AG08395 (cell line): ENCODE measurements around the gene GNG7.
"Not testable (repeated sequence)": the region's sequence is repeated elsewhere in the genome, so short reads cannot be mapped to it uniquely, and the experiment has no call there.

Experiments
- DNase-seq: peaks from one replicate; pipeline ENCODE4 v3.0.0; 2012; ENCODE audit warnings: mixed read lengths, low spot score

GNG7 gene

DNA sequence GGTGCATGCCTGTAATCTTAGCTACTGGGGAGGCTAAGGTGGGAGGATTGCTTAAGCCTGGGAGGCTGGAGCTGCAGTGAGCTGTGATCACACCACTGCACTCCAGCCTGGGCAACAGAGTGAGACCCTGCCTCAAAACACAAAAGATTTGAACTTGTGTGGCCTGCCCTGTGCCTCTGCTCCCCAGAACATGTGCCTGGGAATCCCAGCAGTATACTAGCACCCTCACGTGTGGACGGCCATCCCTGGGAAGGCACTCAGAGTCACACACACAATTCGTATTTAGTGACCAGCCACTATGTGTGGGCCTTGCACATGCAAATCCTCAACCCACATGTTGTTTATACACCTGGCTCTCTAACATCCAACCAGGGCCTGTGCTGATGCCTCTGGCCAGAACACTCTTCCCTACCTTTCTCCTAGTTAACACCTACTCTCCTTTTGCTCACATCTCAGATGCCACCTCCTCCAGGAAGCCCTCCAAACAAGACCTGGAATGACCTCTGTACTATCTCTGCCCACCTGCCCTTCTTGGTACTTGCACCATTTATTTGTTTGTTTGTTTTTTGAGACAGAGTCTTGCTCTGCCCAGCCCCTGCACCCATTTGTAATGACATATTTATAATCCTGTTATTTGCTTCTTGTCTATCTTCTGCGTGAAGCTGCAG lies 218.9 kb downstream of the GNG7 start:
- no peak for DNase-seq

DNA sequence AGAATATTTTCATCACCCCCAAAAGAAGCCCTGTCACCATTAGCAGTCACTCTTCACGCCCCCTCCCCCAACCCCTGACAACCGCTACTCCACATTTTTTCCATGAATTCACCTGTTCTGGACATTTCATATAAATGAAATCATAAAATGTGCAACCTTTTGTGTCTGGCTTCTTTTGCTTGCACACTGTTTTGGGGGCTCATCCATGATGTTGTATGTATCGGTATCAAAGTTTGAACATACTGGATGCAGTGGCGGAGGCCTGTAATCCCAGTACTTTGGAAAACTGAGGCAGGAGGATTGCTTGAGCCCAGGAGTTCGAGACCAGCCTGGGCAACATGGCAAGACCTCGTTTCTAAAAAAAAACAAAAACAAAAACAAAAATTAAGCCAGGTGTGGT lies 219.4 kb downstream of the GNG7 start:
- no peak for DNase-seq

DNA sequence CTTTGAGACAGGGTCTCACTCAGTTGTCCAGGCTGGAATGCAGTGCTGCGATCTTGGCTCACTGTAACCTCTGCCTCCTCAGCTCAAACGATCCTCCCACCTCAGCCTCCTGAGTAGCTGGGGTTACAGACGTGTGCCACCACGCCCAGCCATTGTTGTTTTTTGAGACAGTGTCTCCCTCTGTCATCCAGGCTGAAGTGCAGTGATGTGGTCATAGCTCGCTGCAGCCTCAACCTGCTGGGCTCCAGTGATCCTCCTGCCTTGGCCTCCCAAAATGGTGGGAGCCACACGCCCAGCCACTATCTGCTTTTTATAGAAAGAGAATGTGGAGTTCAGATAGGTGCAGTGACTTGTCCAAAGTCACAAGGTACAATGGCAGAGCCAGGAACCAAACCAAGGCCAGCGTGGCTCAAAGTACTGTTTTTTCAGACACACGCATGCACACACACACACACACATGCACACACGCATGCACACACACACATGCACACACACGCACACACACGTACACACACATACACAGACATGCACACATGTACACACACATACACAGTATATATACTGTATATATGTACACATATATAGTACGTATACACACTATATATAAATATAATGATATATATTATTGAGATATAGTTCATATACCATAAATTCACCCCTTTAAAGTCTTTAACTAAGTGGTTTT lies 220.0 kb downstream of the GNG7 start:
- DNase-seq = no peak

DNA sequence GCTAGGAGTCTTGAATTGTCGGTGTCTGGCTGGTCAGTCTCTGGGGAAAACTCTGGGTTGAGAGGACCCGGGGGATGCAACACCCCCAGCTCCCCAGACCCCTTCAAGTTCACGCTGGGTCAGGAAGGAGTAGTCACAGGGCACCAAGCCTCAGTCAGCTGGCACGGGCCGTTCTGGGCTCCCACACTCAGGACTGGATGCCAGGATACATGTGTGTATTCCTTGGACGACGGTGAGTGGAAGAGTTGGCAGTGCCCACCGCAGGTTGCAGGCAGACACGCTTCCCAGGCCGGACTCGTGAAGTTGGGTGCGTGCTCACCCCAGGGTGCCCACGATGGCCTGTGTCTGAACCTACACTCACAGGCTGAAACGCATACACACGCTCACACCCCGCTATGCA lies 221.0 kb downstream of the GNG7 start:
- no peak for DNase-seq

DNA sequence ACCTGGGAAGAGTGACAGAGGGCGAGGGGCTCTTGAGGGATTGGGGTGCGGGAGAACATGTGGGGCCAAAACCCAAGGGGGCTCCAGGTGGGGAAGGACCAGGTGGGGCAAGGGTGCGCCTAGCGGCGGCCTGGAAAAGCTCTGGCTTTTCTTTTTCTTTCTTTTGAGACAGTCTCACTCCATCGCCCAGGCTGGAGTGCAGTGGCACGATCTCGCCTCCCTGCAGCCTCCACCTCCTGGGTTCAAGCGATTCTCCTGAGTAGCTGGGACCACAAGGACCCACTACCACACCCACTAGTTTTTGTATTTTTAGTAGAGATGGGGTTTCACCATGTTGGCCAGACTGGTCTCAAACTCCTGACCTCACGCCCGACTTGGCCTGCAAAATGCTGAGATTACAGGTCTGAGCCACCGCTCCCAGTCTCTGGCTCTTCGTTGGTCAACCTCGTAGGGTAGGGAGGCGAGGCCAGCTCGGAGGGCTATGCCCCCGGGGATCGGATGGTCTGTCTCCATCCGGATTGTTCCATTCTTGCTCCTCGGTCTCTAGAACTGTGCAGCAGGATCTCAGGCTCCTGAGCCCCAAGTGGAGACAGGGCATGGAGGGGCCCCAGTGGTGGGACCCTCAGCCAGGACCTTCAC lies 222.8 kb downstream of the GNG7 start:
- DNase-seq = no peak

DNA sequence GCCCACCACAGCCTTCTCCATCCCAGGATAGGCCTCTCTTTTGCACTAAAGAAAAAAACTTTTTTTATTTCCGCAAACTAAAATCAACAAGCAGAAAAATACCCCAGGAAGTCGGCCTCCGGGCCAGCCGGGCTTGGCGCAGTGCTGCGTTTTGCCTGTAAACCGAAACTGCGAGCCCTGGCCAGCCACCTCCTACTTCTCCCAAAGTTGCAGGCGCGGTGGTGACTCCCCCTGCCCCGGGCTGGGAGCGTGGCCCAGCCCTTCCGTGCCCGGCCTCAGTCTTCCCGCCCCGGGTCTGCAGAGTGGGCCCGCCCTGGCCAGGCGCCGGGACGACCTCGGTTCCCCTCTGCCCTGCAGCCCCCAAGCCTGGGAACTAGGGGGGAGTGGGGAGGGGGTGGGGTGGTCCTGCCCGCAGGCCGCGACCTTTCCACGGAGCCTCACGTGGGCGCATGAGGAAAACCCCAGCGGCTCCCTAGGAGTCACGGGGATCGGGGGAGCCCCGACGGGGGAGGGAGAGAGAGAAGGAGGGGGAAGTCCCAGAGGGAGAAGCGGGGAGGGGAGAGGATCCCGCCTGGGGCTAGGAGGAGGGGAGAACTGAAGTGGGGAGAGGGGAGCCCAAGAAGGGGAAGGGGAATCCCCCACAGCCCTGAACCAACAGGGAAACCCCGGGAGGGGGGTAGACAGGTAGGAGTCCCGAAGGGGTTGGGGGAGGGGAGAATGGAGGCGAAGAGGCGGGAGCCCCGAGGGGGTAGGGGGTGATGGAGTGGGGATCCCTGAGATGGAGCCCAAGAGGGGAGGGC lies 223.5 kb downstream of the GNG7 start:
- no peak for DNase-seq

DNA sequence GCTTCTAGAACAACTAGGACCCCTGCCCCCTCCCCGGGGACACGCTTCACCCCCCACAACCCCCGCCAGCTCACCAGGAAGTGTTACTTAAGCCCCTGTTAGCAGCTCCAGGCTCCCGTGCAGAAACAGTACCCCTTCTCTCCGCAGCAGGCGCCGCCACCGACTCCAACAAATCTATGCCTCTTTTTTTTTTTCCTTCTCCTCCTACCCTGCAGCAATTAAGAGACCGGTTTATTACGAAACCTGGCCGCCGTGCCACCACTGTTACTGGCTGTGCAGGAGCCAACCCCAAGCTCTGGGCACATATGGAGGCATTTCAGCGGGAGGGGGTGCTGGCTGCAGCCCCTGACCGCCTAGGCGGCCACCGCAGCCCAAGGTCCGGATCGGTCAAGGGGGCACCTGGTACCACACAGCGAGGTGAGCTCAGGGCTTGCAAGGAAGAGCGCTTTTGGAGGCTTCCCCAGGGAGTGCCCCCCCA lies 224.2 kb downstream of the GNG7 start:
- no peak for DNase-seq

DNA sequence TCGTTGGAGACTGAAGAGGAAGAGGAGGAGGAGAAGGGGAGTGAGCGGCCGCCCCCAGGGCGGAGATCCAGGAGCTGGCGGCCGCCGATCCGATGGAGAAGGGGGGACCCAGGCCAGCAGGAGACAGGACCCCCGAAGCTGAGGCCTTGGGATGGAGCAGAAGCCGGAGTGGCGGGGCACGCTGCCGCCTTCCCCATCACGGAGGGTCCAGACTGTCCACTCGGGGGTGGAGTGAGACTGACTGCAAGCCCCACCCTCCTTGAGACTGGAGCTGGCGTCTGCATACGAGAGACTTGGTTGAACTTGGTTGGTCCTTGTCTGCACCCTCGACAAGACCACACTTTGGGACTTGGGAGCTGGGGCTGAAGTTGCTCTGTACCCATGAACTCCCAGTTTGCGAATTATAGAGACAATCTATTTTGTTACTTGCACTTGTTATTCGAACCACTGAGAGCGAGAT lies 224.7 kb downstream of the GNG7 start:
- DNase-seq = no peak

DNA sequence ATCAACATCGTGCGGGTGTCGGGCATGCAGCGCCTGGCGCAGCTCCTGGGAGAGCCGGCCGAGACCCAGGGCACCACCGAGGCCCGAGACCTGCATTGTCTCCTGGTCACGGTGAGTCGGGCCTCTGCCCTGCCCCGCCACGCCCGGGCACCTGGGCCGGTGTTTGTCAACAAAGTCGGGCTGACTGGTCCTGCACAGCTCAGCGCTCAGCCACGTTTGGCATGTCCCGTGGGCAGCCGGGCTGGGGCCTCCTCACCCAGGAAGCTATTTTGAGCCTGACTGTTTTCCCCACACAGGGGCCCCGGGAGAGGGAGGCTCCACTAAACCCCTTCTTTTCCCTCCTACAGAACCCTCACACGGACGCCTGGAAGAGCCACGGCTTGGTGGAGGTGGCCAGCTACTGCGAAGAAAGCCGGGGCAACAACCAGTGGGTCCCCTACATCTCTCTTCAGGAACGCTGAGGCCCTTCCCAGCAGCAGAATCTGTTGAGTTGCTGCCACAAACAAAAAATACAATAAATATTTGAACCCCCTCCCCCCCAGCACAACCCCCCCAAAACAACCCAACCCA lies 225.3 kb downstream of the GNG7 start:
- no peak for DNase-seq

DNA sequence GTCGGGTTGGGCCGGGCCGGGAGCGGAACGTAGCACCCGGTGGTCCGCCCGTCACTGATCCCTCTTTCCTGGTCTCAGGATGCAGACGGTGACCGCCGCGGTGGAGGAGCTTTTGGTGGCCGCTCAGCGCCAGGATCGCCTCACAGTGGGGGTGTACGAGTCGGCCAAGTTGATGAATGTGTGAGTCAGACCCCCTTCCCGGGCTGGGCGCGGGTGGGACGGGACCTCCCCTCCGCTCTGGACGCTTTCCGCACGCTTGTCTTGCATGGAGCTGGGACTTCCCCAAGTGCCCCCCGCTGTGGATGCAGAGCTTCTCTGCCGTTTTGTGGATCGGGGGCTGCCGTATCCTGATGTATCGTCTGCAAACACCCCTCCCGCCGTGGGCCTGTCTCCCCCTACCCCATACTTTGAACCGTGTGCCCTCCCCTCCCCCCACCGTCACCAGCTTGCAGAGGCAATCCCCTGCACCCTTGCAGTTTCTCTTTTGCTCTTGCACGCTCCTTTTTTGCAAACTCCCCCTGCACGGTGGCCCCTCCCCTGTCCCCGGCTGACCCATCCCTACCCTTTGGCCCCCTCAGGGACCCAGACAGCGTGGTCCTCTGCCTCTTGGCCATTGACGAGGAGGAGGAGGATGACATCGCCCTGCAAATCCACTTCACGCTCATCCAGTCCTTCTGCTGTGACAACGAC lies 225.9 kb downstream of the GNG7 start:
- DNase-seq = no peak

DNA sequence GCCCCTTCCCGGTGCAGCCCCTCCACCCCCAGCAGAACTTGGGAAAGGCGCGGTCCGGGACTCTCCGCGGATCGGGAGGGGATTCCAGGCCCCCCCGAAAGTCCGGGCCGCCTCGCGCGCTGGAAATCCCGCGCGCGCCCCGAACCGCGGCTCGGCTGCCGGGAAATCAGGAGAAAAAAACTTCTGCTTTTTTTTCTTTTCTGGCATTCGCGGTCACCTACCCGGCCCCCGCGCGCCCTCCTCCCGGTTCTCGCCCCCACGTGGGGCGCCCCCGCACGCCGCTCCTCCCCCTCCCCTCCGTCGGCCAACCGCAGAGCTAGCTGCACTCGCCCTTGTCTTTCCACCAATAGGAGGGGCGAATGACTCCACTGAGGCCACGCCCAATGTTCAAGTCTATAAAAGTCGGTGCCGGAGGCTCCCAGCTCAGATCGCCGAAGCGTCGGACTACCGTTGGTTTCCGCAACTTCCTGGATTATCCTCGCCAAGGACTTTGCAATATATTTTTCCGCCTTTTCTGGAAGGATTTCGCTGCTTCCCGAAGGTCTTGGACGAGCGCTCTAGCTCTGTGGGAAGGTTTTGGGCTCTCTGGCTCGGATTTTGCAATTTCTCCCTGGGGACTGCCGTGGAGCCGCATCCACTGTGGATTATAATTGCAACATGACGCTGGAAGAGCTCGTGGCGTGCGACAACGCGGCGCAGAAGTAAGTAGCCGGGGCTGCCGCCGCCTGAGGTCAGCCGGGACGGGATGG lies 226.6 kb downstream of the GNG7 start, which contains the start of gene GADD45B:
Gene GADD45B (plus strand): TSS at position 426 of the 749 bp plus-strand sequence. CDS start 232 bp downstream, at position 658.
- peak; percentile 100 for DNase-seq

DNA sequence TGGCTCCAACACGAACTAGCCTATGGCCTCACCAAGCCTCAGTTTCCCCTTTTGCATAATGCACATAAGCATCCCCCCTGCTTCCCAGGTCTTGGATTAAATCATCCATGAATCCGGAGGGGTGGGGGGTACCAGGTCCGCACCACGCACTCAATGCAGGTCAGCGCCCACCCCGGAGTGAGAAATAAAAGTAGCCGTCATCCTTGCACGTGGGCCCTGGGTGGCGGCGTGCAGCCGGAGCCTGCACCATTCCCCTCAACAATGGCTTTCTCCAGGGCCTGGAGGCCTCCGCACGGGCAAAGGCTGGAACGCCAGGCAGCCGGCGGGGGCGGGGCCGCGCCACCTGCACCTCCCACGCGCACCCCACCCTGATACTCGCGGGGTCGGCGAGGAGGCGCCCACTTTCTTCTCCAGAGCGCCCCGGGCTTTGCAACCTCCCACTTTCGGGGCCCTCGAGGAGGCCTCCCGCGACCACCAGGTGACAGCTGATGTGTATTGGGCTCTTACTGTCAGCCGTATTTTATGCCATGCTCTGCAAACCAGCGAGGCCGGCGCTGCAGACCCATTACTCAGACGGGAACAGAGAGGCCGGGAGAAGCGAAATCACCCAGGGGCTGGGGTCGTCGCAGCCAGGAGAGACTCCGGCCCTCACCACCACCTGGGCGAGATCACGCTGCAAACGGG lies 227.3 kb downstream of the GNG7 start:
- no peak for DNase-seq

DNA sequence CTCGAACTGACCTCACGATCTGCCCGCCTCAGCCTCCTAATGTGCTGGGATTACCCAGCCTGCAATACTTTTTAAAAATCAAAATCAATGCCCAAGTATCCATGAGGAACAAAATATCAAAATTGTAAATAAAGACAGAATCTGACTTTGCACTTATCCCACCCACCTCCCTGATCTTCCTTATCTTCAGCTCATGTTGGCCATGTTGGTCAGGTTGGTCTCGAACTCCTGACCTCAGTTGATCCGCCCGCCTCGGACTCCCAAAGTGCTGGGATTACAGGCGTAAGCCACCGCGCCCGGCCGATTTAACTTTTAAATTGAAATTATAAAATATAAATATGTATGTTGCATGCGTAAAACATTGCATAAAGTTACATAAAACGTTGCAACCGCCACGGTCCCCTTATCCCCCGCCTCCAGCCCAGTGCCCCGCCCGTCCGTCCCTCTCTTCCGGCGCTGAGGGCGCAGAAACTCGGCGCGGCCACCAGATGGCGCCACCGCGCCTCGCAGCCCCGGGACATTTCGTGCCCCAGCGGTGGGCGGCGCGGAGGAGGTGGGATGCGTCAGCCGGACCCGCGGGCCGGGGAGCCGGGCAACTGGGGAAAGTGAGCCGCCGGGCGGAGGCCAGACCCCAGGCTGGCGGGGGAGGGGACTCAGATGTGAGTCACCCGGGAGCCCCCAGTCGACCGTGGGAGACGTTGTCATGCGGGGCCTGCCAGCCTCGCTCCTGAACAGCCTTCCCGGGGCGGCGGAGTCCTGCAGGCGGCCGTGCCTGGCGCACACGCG lies 228.1 kb downstream of the GNG7 start:
- DNase-seq = peak; percentile 86

DNA sequence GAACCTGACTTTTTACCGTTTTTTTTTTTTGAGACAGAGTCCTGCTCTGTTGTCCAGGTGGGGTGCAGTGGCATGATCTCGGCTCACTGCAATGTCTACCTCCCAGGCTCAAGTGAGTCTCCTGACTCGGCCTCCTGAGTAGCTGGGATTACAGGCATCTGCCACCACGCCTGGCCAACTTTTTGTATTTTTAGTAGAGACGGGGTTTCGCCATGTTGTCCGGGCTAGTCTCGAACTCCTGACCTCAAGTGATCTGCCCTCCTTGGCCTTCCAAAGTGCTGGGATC lies 232.6 kb downstream of the GNG7 start:
- DNase-seq = not testable (repeated sequence)

DNA sequence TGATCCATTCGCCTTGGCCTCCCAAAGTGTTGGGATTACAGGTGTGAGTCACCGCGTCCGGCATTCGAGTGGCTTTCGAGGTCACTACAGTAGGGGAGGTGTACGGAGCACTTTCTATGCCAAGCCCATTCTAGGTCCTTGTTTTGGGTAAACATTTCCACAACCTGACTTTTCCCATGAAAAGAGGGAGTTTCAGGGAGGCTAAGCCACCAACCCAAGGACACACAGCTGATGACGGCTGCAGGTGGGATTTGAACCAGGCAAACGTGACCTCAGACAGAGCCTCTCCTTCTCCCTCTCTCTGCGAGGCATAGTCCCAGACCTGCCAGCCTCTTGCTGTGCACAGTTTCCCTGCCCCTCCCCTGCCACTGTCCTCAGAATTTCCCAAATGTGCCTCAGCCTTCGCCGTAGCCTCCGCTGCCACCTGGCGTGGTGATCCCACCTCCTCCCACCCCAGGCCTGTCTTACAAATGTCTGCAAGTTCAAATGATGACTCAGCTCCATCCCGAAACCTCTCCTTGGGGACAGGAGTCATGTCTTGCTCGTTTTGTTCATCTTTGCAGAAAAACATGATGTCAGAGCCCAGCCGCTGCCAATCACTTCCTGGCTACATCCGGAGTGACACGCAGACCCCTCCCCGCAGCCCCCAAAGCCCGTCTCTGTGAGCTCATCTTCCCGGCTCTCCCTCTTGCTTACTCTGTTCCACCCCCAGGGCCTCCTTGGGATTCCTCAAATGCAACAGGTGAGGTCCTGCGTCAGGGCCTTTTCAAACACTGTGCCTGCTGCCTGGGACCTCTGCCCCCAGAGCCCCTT lies 233.2 kb downstream of the GNG7 start:
- peak; percentile 59 for DNase-seq

DNA sequence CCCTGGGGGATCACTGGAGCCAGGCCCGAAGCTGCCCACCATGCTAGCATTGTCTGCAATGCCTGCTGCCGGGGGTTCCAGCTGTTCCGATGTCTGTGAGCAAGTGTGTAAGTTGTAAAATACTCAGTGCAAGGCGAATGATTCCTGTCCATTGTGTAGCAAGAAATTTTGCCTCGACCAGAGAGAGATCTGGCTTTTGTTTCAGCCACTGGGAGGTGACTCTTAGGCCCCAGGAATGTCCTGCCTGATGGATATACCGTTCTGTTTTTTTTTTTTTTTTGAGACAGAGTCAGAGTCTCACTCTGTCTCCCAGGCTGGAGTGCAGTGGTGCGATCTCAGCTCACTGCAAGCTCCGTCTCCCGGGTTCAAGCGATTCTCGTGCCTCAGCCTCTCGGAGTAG lies 233.9 kb downstream of the GNG7 start:
- DNase-seq = no peak

DNA sequence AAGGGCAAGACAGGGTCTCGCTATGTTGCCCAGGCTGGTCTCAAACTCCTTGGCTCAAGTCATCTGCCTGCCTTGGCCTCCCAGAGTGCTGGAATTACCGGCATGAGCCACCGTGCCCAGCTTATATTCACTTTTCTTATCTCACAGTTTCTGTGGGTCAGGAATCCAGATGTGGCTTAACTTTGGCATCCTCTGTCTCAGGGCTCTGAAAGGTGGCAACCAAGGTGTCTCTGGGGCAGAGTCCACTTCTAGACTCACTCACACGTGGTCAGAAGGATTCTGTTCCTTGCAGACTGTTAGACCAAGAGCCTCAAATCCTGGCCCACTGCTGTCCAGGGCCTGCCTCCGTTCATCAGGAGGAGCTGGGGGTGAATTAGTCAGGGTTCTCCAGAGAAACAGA lies 238.1 kb downstream of the GNG7 start:
- DNase-seq = no peak

DNA sequence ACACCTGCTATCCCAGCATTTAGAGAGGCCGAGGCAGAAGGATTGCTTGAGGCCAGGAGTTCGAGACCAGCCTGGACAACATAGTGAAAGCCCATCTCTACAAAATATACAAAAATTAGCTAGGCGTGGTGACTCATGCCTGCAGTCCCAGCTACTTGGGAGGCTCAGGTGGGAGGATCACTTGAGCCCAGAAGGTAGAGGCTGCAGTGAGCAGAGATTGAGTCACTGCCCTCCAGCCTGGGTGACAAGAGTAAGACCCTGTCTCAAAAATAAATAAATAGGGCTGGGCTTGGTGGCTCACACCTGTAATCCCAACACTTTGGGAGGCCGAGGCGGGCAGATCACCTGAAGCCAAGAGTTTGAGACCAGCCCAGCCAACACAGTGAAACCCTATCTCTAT lies 238.8 kb downstream of the GNG7 start:
- not testable (repeated sequence) for DNase-seq
